ENCODE results near the gene MFSD11.

DNA sequence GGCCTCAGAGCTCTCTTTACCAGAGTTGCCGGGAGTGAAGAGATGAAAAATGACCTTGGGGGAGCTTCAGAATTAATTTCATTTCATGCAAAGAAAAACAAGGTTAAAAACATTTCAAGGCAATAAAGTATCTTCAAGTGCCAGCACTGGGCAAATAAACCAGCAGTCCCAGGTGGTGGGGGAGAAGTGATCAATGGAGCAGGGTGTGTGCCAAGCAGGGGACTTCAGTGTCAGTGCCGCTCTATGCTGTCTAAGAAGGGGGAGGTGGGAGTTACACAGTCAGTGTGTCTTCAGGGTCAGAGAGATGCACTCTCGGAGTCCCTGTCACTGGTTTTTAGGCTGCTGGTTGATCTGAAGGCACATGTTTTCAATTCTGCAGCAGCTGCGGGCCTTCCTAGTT, 73.0 kb downstream of the MFSD11 start:
- TF ChIP-seq POLR2A (IDR thresholded peaks at IDR 0.05) = no peak
- TF ChIP-seq CTCF (IDR thresholded peaks at IDR 0.05 in 8 of 11, conservative IDR thresholded peaks at IDR 0.05 in 3 of 11) = no peak

Measured in spleen (tissue), 7 donors.